Gastrocnemius medialis (tissue), 4 donors: Measurements from ENCODE around the gene GALNT9. TPM values are rescaled to one million over a fixed set of nuclear protein-coding genes. Genes with fewer than 3 reads are reported as not detected.

ENCODE experiments used
- ATAC-seq, 2 donors: fragments of 150-250 bp; one replicate each; pipeline ENCODE4 v1.9.1; 2016
- DNase-seq, 2 donors: peaks; one replicate each; pipeline ENCODE4 v3.0.0-alpha.2; 2019
- H3K27ac ChIP-seq, 4 donors: fragments of 200-600 bp; sonication (generic); 1 replicate in 1 of 4; 2 replicates in 3 of 4; pipeline ENCODE4 v1.5.1; 2016 to 2018; ENCODE audit warnings: mild to moderate bottlenecking in 2 of 4, moderate library complexity in 1 of 4
- H3K27me3 ChIP-seq, 3 donors: fragments of 200-600 bp; sonication (generic) in 2 of 3; 1 replicate in 1 of 3; 2 replicates in 2 of 3; pipeline versions ENCODE4 v1.5.1 to v1.6.0; 2016 to 2019; ENCODE audit warnings: mild to moderate bottlenecking in 1 of 3, moderate library complexity in 1 of 3
- H3K36me3 ChIP-seq, 2 donors: fragments of 200-600 bp; sonication (generic) in 1 of 2; one replicate each; pipeline ENCODE4 v1.5.1; 2017 to 2018
- H3K4me1 ChIP-seq, 2 donors: fragments of 200-600 bp; sonication (generic) in 1 of 2; one replicate each; pipeline ENCODE4 v1.5.1; 2016 to 2017; ENCODE audit warnings: mild to moderate bottlenecking in 2 of 2
- H3K4me3 ChIP-seq, 4 donors: fragments of 200-600 bp; sonication (generic) in 3 of 4; 1 replicate in 1 of 4; 2 replicates in 3 of 4; pipeline ENCODE4 v1.5.1; 2016 to 2019; ENCODE audit warnings: mild to moderate bottlenecking in 2 of 4
- H3K9me3 ChIP-seq, 3 donors: fragments of 200-600 bp; sonication (generic) in 2 of 3; 1 replicate in 1 of 3; 2 replicates in 2 of 3; pipeline ENCODE4 v1.5.1; 2016 to 2019
- POLR2A ChIP-seq, 2 donors: fragments of 450-650 bp; IDR thresholded peaks; one replicate each; pipeline ENCODE4 v1.6.1; 2017; ENCODE audit warnings: antibody characterized with exemption in 2 of 2, mild to moderate bottlenecking in 2 of 2, moderate library complexity in 2 of 2
- in situ Hi-C, 4 donors: fragments of 200-750 bp; cut with MboI; loops; one replicate each; pipeline versions ENCODE4 v1.15.0 to v1.8.0; 2017; ENCODE audit warnings: low sequenced_read_pairs in 4 of 4
- intact Hi-C: fragments of 100-400 bp; cut with DNase I; formaldehyde crosslinking; loops from one replicate; pipeline ENCODE4 v1.15.1; 2023; ENCODE audit warnings: low total_unique reads
- total RNA-seq, 4 donors: library from RNA; depleted of rRNA; stranded (reverse); fragments of >200 nt; gene quantifications; one replicate each; pipeline versions ENCODE4 v1.1.0 to v1.2.3, GENCODE V29; 2016
- TF ChIP-seq, protein P1 (sequence below), 5 experiments: fragments of 450-650 bp in 3 of 5; fragments of 200-600 bp in 2 of 5; sonication (generic) in 2 of 5; IDR thresholded peaks in 4 of 5; conservative IDR thresholded peaks in 1 of 5; 1 replicate in 4 of 5; 2 replicates in 1 of 5; pipeline ENCODE4 v1.5.1; 2016 to 2019; ENCODE audit warnings: antibody characterized with exemption in 5 of 5, mild to moderate bottlenecking in 3 of 5, moderate library complexity in 3 of 5

GALNT9 gene
- total RNA-seq, 4 donors from 2014 or later: not detected

DNA sequence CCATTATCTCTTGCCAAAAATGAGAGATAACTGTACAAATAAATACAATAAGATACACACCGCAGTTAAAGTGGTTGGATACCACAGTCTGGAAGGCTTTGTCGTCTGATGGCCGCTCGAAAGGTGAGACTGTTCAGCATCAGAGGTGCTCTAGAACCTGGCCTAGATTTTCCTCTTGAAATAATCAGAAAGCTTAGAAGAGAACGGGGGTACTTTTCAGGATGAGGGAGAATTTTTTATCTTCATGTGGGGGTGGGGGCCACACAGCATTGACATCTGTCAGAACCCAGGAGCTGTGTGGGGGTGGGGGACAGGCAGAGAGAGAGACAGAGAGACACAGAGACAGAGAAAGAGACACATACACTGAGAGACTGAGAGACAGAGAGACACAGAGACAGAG lies 90.5 kb downstream of the GALNT9 start:
- Histone ChIP-seq H3K27ac (no peak overlapping the region), H3K4me1 (no peaks in the 10 kb centered on the region), H3K27me3 (peaks cover 0 to 5% (median 0%) of the 10 kb centered on the region in 3 donors), H3K4me3 (no peak overlapping the region), H3K36me3 (no peaks in the 10 kb centered on the region), H3K9me3 (no peaks in the 10 kb centered on the region)
- ATAC-seq: no peak
- no peak for DNase-seq
- in situ Hi-C loops (no loop called here), intact Hi-C loops (no loop called here)
- TF ChIP-seq, protein P1, sequence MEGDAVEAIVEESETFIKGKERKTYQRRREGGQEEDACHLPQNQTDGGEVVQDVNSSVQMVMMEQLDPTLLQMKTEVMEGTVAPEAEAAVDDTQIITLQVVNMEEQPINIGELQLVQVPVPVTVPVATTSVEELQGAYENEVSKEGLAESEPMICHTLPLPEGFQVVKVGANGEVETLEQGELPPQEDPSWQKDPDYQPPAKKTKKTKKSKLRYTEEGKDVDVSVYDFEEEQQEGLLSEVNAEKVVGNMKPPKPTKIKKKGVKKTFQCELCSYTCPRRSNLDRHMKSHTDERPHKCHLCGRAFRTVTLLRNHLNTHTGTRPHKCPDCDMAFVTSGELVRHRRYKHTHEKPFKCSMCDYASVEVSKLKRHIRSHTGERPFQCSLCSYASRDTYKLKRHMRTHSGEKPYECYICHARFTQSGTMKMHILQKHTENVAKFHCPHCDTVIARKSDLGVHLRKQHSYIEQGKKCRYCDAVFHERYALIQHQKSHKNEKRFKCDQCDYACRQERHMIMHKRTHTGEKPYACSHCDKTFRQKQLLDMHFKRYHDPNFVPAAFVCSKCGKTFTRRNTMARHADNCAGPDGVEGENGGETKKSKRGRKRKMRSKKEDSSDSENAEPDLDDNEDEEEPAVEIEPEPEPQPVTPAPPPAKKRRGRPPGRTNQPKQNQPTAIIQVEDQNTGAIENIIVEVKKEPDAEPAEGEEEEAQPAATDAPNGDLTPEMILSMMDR (IDR thresholded peaks at IDR 0.05 in 4 of 5, conservative IDR thresholded peaks at IDR 0.05 in 1 of 5): no peak
- TF ChIP-seq POLR2A (IDR thresholded peaks at IDR 0.05): no peak

- no peaks in the 10 kb centered on the region for H3K9me3 ChIP-seq
- H3K4me1 ChIP-seq: no peaks in the 10 kb centered on the region
- intact Hi-C loops: no loop called here
- TF ChIP-seq, protein P1 (IDR thresholded peaks at IDR 0.05 in 4 of 5, conservative IDR thresholded peaks at IDR 0.05 in 1 of 5): no peak
- no peak for TF ChIP-seq POLR2A (IDR thresholded peaks at IDR 0.05)
- peaks cover 0 to 5% (median 0%) of the 10 kb centered on the region in 3 donors for H3K27me3 ChIP-seq
- H3K36me3 ChIP-seq: no peaks in the 10 kb centered on the region
- H3K27ac ChIP-seq: no peak overlapping the region
- H3K4me3 ChIP-seq: no peak overlapping the region
- DNase-seq (no peak), ATAC-seq (no peak)
- in situ Hi-C loops: no loop called here
Measured at GRCh38 chr12:132238488-132238854, 90.9 kb downstream of the GALNT9 start.

- Histone ChIP-seq H3K9me3 (no peaks in the 10 kb centered on the region), H3K4me1 (no peaks in the 10 kb centered on the region), H3K4me3 (no peak overlapping the region), H3K27me3 (peaks cover 0 to 5% (median 0%) of the 10 kb centered on the region in 3 donors), H3K36me3 (no peaks in the 10 kb centered on the region), H3K27ac (no peak overlapping the region)
- no peak for ATAC-seq
- no peak for DNase-seq
- TF ChIP-seq, protein P1 (IDR thresholded peaks at IDR 0.05 in 4 of 5, conservative IDR thresholded peaks at IDR 0.05 in 1 of 5): no peak
- no peak for TF ChIP-seq POLR2A (IDR thresholded peaks at IDR 0.05)
- intact Hi-C loops: no loop called here
- in situ Hi-C loops: no loop called here
Measured at GRCh38 chr12:132237772-132238487, 91.5 kb downstream of the GALNT9 start.

- Histone ChIP-seq H3K27ac (no peak overlapping the region), H3K4me3 (no peak overlapping the region), H3K9me3 (no peaks in the 10 kb centered on the region), H3K36me3 (no peaks in the 10 kb centered on the region), H3K27me3 (peaks cover 0 to 5% (median 0%) of the 10 kb centered on the region in 3 donors), H3K4me1 (no peaks in the 10 kb centered on the region)
- in situ Hi-C loops (no loop called here), intact Hi-C loops (no loop called here)
- ATAC-seq (no peak), DNase-seq (no peak)
- no peak for TF ChIP-seq POLR2A (IDR thresholded peaks at IDR 0.05)
- TF ChIP-seq, protein P1 (IDR thresholded peaks at IDR 0.05 in 4 of 5, conservative IDR thresholded peaks at IDR 0.05 in 1 of 5): no peak
Measured at GRCh38 chr12:132236930-132237771, 92.2 kb downstream of the GALNT9 start.
